ENCODE data around the gene NRTN.

- TF ChIP-seq, protein P1, sequence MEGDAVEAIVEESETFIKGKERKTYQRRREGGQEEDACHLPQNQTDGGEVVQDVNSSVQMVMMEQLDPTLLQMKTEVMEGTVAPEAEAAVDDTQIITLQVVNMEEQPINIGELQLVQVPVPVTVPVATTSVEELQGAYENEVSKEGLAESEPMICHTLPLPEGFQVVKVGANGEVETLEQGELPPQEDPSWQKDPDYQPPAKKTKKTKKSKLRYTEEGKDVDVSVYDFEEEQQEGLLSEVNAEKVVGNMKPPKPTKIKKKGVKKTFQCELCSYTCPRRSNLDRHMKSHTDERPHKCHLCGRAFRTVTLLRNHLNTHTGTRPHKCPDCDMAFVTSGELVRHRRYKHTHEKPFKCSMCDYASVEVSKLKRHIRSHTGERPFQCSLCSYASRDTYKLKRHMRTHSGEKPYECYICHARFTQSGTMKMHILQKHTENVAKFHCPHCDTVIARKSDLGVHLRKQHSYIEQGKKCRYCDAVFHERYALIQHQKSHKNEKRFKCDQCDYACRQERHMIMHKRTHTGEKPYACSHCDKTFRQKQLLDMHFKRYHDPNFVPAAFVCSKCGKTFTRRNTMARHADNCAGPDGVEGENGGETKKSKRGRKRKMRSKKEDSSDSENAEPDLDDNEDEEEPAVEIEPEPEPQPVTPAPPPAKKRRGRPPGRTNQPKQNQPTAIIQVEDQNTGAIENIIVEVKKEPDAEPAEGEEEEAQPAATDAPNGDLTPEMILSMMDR (IDR thresholded peaks at IDR 0.05; ENCODE audit: low read depth, low read length, missing input control), result no peak
- TF ChIP-seq RAD21 (IDR thresholded peaks at IDR 0.05) (no peak), YY1 (IDR thresholded peaks at IDR 0.05) (no peak), ATF3 (IDR thresholded peaks at IDR 0.05) (no peak), MAX (IDR thresholded peaks at IDR 0.05) (no peak), REST (IDR thresholded peaks at IDR 0.05) (no peak), TAF1 (conservative IDR thresholded peaks at IDR 0.05) (no peak), GABPA (IDR thresholded peaks at IDR 0.05 in 1 of 2, conservative IDR thresholded peaks at IDR 0.05 in 1 of 2) (no peak), ZBTB33 (IDR thresholded peaks at IDR 0.05) (no peak), EGR1 (IDR thresholded peaks at IDR 0.05; ENCODE audit: low read depth in 2 of 2) (no peak)
Observed at GRCh38 chr19:5789351-5789761, 15.5 kb upstream of the NRTN start.

All from liver (tissue), 3 donors.